GM19438 (cell line): ENCODE results near the gene PCIF1.

Source experiments
- ATAC-seq: cut with Tn5 transposase; IDR thresholded peaks from one replicate; pipeline ENCODE4 v1.9.1; 2021; ENCODE audit warnings: low read depth; ENCODE audit not compliant: unreplicated experiment

PCIF1 gene

DNA sequence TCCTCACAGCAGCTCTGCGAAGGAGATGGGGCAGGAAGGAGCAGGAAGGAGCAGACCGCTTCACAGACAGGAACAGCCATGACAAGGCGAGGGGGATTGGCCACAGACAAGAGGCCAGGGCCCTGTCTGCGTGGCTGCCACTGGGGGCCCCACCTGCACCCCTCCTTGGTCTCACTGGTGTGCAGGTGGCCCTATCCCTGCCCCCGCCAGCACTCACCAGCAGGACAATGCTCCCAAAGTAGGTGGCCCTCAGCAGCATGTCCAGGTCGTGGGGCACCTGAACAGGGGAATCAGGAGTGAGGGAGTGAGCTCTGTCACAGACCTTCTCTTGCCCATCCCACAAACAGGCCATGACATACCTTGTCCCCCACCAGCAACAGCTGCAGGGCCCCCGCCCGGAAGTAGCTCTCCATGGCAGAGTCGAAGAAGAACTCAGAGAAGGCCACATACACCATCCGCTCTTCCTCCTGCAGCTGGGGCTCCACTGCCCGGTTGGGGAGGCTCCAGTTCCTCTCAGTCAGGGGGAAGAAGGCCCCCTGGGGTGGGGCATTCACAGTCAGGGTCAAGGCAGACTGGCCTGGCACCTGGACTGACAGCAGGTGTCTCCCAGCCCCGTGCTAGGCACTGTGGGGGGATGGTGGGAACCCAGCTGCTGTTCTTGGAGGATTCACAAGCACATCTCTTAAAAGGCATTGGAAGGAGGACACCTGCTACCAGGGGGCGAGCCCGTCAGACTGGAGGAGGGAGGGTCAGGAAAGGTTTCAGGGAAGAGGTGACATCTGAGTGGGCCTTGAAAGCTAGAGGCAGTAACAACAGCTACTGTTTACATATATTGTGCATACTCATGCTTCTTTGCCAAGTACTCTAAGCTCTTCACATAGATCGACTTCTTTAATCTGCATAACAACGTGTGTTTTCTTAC is 29.6 kb upstream of the PCIF1 start:
- ATAC-seq: no peak

DNA sequence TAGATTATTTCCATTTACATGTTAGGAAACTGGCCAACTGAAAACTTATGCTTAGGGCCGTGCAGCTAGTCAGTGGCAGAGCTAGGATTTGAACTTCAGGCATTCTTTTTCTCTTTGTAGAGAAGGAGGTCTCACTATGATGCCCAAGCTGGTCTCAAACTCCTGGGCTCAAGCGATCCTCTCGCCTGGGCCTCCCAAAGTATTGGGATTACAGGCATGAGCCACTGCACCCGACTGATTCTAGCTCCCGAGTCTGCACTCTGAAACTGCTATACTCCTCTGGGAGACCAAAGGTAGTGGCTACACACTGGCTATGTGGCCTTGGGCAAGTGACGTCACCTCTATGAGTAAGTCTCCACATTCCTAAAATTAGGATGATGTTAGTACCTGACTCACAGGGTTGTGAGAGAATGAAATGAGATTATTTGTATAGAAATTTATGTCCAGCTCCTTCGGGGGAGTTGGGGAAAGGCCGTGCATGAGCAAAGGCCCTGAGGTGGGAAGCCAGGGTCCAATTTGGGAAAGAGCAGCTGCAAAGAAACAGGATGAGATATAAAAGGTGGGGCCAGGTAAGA is 28.9 kb upstream of the PCIF1 start:
- no peak for ATAC-seq

- no peak for ATAC-seq
Measured at GRCh38 chr20:45907219-45907948, 27.1 kb upstream of the PCIF1 start.

DNA sequence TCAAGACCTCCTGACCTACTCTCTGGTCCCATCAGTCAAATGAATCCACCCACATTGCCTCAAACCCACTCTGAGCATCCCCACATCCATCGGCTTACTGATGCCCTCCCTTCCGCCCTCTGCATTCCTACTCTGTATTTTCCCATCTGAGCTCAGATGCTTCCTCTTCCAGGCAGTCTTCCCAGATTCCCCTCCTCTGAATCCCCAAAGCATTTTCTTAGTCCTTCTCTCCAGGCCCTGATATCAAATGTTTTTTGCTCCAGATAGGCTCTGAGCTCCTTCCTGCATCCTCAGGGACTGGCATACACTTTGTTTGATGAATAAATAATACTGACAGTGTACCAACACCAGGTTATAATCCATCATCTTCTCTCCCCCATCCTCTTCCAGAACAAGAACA is 26.4 kb upstream of the PCIF1 start:
- ATAC-seq: no peak

- no peak for ATAC-seq
Measured at GRCh38 chr20:45909336-45909808, 25.1 kb upstream of the PCIF1 start.

GRCh38 chr20:45909817-45910669 is 24.4 kb upstream of the PCIF1 start:
- ATAC-seq: no peak

GRCh38 chr20:45910670-45911485 is 23.6 kb upstream of the PCIF1 start:
- ATAC-seq: peak; percentile 92

- ATAC-seq: no peak
Measured at GRCh38 chr20:45911486-45912343, 22.8 kb upstream of the PCIF1 start, which contains the start of gene PLTP. TSS of gene PLTP (minus strand) at chr20:45912155. CDS start at chr20:45911452, 703 bp downstream.

- no peak for ATAC-seq
Measured at GRCh38 chr20:45912344-45912682, 22.2 kb upstream of the PCIF1 start.

- no peak for ATAC-seq
Measured at GRCh38 chr20:45913116-45913515, 21.4 kb upstream of the PCIF1 start.

- no peak for ATAC-seq
Measured at GRCh38 chr20:45917790-45918141, 16.7 kb upstream of the PCIF1 start.

DNA sequence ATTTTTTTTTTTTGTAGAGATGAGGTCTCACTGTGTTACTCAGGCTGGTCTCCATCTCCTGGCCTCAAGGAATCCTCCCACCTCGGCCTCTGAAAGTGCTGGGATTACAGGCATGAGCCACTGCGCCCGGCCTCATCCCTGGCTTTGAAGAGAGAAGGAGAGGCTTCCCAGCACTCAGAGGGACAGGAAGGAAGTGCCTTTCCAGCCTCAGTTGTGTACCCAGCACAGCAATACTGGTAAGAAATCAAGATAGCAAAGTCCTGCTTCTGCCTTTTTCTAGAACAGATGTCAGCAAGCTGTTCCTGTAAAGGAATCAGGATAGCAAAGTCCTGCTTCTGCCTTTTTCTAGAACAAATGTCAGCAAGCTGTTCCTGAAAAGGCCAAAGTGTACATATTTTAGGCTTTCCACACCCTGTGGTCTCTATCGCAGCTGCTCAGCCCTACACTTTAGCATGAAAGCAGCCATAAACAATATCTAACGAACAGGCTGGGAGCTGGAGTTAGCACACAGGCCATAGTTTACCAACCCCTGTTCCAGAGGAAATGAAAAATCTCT is 16.2 kb upstream of the PCIF1 start:
- ATAC-seq: no peak

DNA sequence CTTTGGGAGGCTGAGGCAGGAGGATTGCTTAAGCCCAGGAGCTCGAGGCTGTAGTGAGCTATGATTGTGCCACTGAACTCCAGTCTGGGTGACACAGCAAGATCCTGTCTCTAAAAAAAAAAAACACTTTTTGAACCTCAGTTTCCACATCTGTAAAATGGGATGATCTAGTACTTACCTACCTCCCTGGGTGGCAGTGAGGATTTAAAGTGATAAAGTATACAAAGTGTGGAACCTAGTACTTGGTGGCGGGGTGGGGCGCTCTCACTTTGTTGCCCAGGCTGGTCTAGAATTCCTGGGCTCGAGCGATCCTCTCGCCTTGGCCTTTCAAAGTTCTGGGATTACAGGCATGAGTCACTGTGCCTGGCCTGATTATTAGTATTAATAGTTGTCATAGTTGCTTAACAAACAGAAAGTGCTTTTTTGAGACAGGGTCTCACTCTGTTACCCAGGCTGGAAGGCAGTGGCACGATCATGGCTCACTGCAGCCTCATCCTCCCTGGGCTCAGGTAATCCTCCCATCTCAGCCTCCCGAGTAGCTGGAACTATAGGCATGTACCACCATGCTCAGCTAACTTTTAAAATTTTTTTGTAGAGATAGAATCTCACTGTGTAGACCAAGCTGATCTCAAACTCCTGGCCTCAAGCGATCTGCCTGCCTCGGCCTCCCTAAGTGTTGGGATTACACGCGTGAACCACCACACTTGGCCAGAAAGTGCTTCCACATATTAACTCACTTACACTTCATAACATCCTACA is 15.5 kb upstream of the PCIF1 start:
- ATAC-seq: no peak

DNA sequence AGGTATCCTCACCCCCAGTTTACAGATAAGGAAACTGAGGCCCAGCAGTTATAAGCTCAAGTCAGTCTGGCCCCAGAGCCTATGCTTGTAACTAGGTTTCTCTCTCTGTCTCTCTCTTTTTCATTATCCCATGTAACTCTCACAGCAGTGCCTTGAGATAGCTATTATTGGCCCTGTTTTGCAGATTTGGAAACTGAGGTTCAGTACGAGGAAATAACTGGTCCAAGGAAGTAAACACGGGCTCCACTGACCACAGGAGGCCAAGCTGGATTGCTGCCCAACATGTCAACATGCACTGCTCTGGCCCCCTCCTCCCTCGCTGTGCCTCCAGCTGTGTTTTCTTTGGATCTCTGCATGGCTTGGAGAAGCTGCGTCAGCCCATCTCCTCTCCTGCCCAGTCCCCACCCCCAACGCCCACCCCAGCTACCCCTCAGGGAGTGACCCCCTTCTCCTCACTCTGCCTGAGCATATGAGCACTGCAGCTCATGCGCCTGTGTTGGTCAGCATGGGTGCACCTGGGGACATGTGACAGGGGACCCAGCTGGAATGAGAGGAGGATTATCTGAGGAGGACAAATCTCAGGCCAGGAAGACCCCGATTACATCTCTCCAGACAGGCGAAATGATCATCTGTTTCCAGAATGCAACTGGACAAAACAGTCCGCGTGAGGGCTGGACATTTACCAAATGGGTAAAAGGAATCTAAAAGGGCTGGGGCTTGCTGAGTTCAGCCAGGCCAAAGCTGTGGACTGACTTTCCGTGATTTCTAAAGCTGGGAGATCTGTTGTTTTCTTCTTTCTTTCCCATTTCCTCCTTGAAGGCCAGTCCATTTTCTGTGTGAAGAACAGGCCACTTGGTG is 14.7 kb upstream of the PCIF1 start:
- no peak for ATAC-seq

GRCh38 chr20:45920462-45921336 is 13.8 kb upstream of the PCIF1 start:
- ATAC-seq: no peak
